Measurements from ENCODE around the gene B3GLCT. TPM values are rescaled to one million over a fixed set of nuclear protein-coding genes. Genes with fewer than 3 reads are reported as not detected.

Gene B3GLCT
- total RNA-seq, 1 experiment from 2014 or later = 3.9 TPM

DNA sequence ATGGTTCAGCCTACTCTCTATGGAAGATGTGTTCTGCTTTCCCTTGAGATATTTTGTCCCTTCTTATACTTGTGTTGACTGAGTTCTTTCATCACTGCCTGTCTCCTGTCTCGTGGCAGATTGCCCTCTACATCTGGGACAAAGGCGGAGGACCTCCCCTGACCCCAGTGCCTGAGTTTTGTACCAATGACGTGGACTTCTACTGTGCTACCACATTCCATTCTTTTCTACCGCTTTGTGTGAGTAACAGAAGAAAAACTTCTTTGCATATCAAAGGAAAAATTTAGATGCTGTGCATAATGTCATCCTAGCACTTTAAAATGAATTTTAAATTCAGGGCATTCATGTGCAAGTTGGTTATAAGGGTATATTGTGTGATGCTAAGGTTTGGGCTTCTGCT is 74.6 kb downstream of the B3GLCT start:
- Histone ChIP-seq H3K9me3 (ENCODE audit: control insufficient read depth in 1 of 2, insufficient read depth in 1 of 2, low read depth in 1 of 2, low read length in 2 of 2) (peaks cover 0 to 10% of the 10 kb centered on the region in 2 experiments; a peak in 1 of 4 replicates), H2AFZ (ENCODE audit: low read depth, low read length, poor library complexity, severe bottlenecking) (no peak overlapping the region), H3K79me2 (ENCODE audit: insufficient read depth, low read length) (no peaks in the 10 kb centered on the region), H3K9me2 (ENCODE audit: insufficient read depth) (no peaks in the 10 kb centered on the region), H3K27me3 (ENCODE audit: insufficient read depth, low read length) (no peaks in the 10 kb centered on the region), H3K36me3 (ENCODE audit: control insufficient read depth in 1 of 2, insufficient read depth in 2 of 2, low read length in 2 of 2) (no peaks in the 10 kb centered on the region), H3K27ac (ENCODE audit: low read depth, low read length) (no peak overlapping the region), H3K4me2 (ENCODE audit: low read length) (no peak overlapping the region), H3K4me3 (replicated peaks in 1 of 2; ENCODE audit: low read depth in 1 of 2, low read length in 2 of 2) (no peak overlapping the region), H3K9ac (ENCODE audit: low read length) (no peak overlapping the region), H3K4me1 (ENCODE audit: control insufficient read depth in 1 of 2, insufficient read depth in 2 of 2, low read length in 2 of 2) (no peaks in the 10 kb centered on the region), H4K20me1 (ENCODE audit: insufficient read depth) (no peaks in the 10 kb centered on the region)
- ATAC-seq (no peak), DNase-seq (ENCODE audit: low read depth, low spot score) (no peak)
- no TSS peak for BruUV-seq (replicated peaks)
- CTCF ChIA-PET = no interaction called here
- intact Hi-C loops (cut with micrococcal nuclease) = no loop called here
- POLR2A ChIA-PET = no interaction called here
- RAD21 ChIA-PET (ENCODE audit: low non-redundant PET in 1 of 2, low total read pairs in 2 of 2, uncharacterized antibody in 2 of 2, unreplicated experiment in 2 of 2) = no interaction called here
- TF ChIP-seq, protein P1, sequence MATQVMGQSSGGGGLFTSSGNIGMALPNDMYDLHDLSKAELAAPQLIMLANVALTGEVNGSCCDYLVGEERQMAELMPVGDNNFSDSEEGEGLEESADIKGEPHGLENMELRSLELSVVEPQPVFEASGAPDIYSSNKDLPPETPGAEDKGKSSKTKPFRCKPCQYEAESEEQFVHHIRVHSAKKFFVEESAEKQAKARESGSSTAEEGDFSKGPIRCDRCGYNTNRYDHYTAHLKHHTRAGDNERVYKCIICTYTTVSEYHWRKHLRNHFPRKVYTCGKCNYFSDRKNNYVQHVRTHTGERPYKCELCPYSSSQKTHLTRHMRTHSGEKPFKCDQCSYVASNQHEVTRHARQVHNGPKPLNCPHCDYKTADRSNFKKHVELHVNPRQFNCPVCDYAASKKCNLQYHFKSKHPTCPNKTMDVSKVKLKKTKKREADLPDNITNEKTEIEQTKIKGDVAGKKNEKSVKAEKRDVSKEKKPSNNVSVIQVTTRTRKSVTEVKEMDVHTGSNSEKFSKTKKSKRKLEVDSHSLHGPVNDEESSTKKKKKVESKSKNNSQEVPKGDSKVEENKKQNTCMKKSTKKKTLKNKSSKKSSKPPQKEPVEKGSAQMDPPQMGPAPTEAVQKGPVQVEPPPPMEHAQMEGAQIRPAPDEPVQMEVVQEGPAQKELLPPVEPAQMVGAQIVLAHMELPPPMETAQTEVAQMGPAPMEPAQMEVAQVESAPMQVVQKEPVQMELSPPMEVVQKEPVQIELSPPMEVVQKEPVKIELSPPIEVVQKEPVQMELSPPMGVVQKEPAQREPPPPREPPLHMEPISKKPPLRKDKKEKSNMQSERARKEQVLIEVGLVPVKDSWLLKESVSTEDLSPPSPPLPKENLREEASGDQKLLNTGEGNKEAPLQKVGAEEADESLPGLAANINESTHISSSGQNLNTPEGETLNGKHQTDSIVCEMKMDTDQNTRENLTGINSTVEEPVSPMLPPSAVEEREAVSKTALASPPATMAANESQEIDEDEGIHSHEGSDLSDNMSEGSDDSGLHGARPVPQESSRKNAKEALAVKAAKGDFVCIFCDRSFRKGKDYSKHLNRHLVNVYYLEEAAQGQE (IDR thresholded peaks at IDR 0.05; ENCODE audit: low read depth) = no peak
- TF ChIP-seq, protein P2, sequence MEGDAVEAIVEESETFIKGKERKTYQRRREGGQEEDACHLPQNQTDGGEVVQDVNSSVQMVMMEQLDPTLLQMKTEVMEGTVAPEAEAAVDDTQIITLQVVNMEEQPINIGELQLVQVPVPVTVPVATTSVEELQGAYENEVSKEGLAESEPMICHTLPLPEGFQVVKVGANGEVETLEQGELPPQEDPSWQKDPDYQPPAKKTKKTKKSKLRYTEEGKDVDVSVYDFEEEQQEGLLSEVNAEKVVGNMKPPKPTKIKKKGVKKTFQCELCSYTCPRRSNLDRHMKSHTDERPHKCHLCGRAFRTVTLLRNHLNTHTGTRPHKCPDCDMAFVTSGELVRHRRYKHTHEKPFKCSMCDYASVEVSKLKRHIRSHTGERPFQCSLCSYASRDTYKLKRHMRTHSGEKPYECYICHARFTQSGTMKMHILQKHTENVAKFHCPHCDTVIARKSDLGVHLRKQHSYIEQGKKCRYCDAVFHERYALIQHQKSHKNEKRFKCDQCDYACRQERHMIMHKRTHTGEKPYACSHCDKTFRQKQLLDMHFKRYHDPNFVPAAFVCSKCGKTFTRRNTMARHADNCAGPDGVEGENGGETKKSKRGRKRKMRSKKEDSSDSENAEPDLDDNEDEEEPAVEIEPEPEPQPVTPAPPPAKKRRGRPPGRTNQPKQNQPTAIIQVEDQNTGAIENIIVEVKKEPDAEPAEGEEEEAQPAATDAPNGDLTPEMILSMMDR (IDR thresholded peaks at IDR 0.05 in 2 of 3, conservative IDR thresholded peaks at IDR 0.05 in 1 of 3; ENCODE audit: borderline replicate concordance in 1 of 3, insufficient read depth in 1 of 3, low read depth in 2 of 3, low read length in 2 of 3) = no peak
- TF ChIP-seq, protein P3, sequence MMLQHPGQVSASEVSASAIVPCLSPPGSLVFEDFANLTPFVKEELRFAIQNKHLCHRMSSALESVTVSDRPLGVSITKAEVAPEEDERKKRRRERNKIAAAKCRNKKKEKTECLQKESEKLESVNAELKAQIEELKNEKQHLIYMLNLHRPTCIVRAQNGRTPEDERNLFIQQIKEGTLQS (IDR thresholded peaks at IDR 0.05) = no peak
- TF ChIP-seq MAX (IDR thresholded peaks at IDR 0.05) (no peak), EGR1 (IDR thresholded peaks at IDR 0.05; ENCODE audit: low read depth) (no peak), EZH2 (IDR thresholded peaks at IDR 0.05) (no peak), TCF7L2 (IDR thresholded peaks at IDR 0.05; ENCODE audit: borderline replicate concordance, extremely low read depth, insufficient read depth, insufficient read length) (no peak), JUND (IDR thresholded peaks at IDR 0.05) (no peak), ZNF274 (IDR thresholded peaks at IDR 0.05; ENCODE audit: low read depth, low read length) (no peak), FOSL1 (IDR thresholded peaks at IDR 0.05; ENCODE audit: low read depth) (no peak), SP1 (IDR thresholded peaks at IDR 0.05; ENCODE audit: low read depth) (no peak)

Measured in HCT116 (cell line).